Measurements from ENCODE around the gene SPPL2B. TPM values are rescaled to one million over a fixed set of nuclear protein-coding genes. Genes with fewer than 3 reads are reported as not detected.

SPPL2B gene
- polyA plus RNA-seq, 1 of the 3 experiments (the other 2 are of a cell fraction), result 58.1 TPM

DNA sequence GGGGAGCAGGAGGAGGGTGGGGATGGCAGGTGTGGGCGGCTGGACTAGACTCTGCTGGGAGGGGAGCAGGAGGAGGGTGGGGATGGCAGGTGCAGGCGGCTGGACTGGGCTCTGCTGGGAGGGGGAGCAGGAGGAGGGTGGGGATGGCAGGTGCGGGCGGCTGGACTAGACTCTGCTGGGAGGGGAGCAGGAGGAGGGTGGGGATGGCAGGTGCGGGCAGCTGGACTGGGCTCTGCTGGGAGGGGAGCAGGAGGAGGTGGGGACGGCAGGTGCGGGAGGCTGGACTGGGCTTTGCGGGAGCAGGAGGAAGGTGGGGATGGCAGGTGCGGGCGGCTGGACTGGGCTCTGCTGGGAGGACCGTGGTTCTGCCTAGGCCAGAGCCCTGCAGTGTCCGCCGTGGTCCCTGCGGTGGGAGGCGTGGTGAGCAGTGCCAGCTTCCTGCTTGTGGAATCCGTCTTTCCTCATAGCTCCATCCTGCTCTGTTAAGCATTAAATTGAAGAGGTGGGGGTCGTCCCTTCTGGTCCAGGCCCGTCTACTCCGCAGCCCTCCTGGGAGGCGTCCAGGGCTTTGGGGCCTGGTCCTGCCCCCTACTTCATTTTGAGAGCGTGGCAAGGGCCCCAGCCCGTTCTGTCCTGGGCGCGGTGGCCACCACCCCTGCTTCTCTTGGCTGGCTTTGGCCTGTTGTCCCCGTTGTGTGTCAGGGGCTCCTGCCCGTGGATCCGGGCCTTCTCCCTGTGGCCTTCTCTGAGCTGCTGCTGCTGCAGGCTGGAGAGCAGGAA lies 4.7 kb downstream of the SPPL2B start:
- CTCF ChIA-PET, result interaction anchor here (0.8 to 1.4 kb wide), 2 partner anchors 90 to 281 kb away, joined by 3 read pairs; no protein-coding TSS in a partner anchor

More for the DNA sequence above, 4.7 kb downstream of the SPPL2B start:
- no peaks in the 10 kb centered on the region for H3K9me3 ChIP-seq
- no peaks in the 10 kb centered on the region for H3K36me3 ChIP-seq (replicated peaks in 1 of 2; ENCODE audit: control insufficient read depth in 1 of 2, insufficient read depth in 2 of 2, low read length in 1 of 2)
- H3F3A ChIP-seq (replicated peaks; ENCODE audit: insufficient read depth), result peaks cover 18% of the 10 kb centered on the region
- H3K4me3 ChIP-seq (ENCODE audit: low read depth in 2 of 2, low read length in 1 of 2), result no peak overlapping the region
- DNase-seq, result no peak
- peaks cover 70% of the 10 kb centered on the region for H3K79me2 ChIP-seq (ENCODE audit: insufficient read depth)
- peak overlapping the region in 1 of 2 experiments; percentile 6; a peak in 1 of 4 replicates for H3K27ac ChIP-seq (ENCODE audit: low read depth in 2 of 2, low read length in 1 of 2)
- peaks cover 6 to 10% of the 10 kb centered on the region in 2 experiments; a peak in 2 of 4 replicates for H3K4me1 ChIP-seq (ENCODE audit: control insufficient read depth in 1 of 2, insufficient read depth in 2 of 2, low read depth in 1 of 2, low read length in 1 of 2)
- peaks cover 20% of the 10 kb centered on the region for H4K20me1 ChIP-seq (ENCODE audit: insufficient read depth)
- H3K9me2 ChIP-seq, result no peaks in the 10 kb centered on the region
- H3K27me3 ChIP-seq (ENCODE audit: insufficient read depth), result no peaks in the 10 kb centered on the region
- POLR2A ChIA-PET, result interaction anchor here (0.6 kb wide), 1 partner anchor 48 kb away, joined by 3 read pairs; no protein-coding TSS in a partner anchor
- no peak overlapping the region for H2AFZ ChIP-seq (ENCODE audit: low read depth)
- no peak overlapping the region for H3K4me2 ChIP-seq
- TF ChIP-seq YY1 (IDR thresholded peaks at IDR 0.05; ENCODE audit: low read depth) (no peak), GABPA (IDR thresholded peaks at IDR 0.05; ENCODE audit: low read depth) (no peak), ELF1 (IDR thresholded peaks at IDR 0.05) (no peak), NFIC (IDR thresholded peaks at IDR 0.05; ENCODE audit: borderline replicate concordance) (no peak), RAD21 (IDR thresholded peaks at IDR 0.05; ENCODE audit: low read length) (no peak), RCOR1 (IDR thresholded peaks at IDR 0.05; ENCODE audit: low read length) (no peak), RXRA (IDR thresholded peaks at IDR 0.05; ENCODE audit: borderline replicate concordance, low read depth) (no peak), TAF1 (IDR thresholded peaks at IDR 0.05; ENCODE audit: borderline replicate concordance, low read depth, low read length) (no peak), FOSL2 (IDR thresholded peaks at IDR 0.05; ENCODE audit: borderline replicate concordance, low read depth) (no peak), EP300 (IDR thresholded peaks at IDR 0.05; ENCODE audit: borderline replicate concordance in 1 of 2, low read depth in 1 of 2, low read length in 1 of 2) (no peak), TEAD4 (IDR thresholded peaks at IDR 0.05; ENCODE audit: borderline replicate concordance, insufficient read depth) (no peak), SIN3A (IDR thresholded peaks at IDR 0.05; ENCODE audit: borderline replicate concordance, low read depth, low read length) (no peak), FOXJ3 (CRISPR knock-in tag; IDR thresholded peaks at IDR 0.05) (no peak)
- TF ChIP-seq, protein P1, sequence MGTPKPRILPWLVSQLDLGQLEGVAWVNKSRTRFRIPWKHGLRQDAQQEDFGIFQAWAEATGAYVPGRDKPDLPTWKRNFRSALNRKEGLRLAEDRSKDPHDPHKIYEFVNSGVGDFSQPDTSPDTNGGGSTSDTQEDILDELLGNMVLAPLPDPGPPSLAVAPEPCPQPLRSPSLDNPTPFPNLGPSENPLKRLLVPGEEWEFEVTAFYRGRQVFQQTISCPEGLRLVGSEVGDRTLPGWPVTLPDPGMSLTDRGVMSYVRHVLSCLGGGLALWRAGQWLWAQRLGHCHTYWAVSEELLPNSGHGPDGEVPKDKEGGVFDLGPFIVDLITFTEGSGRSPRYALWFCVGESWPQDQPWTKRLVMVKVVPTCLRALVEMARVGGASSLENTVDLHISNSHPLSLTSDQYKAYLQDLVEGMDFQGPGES (IDR thresholded peaks at IDR 0.05; ENCODE audit: low read depth, low read length), result no peak
- TF ChIP-seq, protein P2, sequence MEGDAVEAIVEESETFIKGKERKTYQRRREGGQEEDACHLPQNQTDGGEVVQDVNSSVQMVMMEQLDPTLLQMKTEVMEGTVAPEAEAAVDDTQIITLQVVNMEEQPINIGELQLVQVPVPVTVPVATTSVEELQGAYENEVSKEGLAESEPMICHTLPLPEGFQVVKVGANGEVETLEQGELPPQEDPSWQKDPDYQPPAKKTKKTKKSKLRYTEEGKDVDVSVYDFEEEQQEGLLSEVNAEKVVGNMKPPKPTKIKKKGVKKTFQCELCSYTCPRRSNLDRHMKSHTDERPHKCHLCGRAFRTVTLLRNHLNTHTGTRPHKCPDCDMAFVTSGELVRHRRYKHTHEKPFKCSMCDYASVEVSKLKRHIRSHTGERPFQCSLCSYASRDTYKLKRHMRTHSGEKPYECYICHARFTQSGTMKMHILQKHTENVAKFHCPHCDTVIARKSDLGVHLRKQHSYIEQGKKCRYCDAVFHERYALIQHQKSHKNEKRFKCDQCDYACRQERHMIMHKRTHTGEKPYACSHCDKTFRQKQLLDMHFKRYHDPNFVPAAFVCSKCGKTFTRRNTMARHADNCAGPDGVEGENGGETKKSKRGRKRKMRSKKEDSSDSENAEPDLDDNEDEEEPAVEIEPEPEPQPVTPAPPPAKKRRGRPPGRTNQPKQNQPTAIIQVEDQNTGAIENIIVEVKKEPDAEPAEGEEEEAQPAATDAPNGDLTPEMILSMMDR (IDR thresholded peaks at IDR 0.05), result no peak
- TF ChIP-seq, protein P3, sequence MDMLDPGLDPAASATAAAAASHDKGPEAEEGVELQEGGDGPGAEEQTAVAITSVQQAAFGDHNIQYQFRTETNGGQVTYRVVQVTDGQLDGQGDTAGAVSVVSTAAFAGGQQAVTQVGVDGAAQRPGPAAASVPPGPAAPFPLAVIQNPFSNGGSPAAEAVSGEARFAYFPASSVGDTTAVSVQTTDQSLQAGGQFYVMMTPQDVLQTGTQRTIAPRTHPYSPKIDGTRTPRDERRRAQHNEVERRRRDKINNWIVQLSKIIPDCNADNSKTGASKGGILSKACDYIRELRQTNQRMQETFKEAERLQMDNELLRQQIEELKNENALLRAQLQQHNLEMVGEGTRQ (IDR thresholded peaks at IDR 0.05; ENCODE audit: borderline replicate concordance, low read depth, low read length), result no peak
- TF ChIP-seq, protein P4, sequence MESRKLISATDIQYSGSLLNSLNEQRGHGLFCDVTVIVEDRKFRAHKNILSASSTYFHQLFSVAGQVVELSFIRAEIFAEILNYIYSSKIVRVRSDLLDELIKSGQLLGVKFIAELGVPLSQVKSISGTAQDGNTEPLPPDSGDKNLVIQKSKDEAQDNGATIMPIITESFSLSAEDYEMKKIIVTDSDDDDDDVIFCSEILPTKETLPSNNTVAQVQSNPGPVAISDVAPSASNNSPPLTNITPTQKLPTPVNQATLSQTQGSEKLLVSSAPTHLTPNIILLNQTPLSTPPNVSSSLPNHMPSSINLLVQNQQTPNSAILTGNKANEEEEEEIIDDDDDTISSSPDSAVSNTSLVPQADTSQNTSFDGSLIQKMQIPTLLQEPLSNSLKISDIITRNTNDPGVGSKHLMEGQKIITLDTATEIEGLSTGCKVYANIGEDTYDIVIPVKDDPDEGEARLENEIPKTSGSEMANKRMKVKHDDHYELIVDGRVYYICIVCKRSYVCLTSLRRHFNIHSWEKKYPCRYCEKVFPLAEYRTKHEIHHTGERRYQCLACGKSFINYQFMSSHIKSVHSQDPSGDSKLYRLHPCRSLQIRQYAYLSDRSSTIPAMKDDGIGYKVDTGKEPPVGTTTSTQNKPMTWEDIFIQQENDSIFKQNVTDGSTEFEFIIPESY (IDR thresholded peaks at IDR 0.05; ENCODE audit: borderline replicate concordance, low read depth), result no peak
- H3K9ac ChIP-seq, result no peak overlapping the region
- WGBS (ENCODE audit: low lambda C conversion rate), result 95% methylated on average over 25 of the region's 27 CpGs
